ENCODE measurements around the gene NME9. TPM values are rescaled to one million over a fixed set of nuclear protein-coding genes. Genes with fewer than 3 reads are reported as not detected.

The NME9 gene
- total and polyA plus RNA-seq, 4 donors: 0.08 to 0.39 TPM; not detected in 2

GRCh38 chr3:138284079-138284478 is 45.6 kb downstream of the NME9 start:
- H3K27ac ChIP-seq (ENCODE audit: low read depth in 1 of 2, low read length in 2 of 2): no peak overlapping the region
- no peaks in the 10 kb centered on the region for H3K27me3 ChIP-seq (ENCODE audit: control insufficient read depth in 4 of 4, insufficient read depth in 4 of 4, low read length in 3 of 4)
- H3K4me1 ChIP-seq (ENCODE audit: control insufficient read depth in 4 of 4, insufficient read depth in 4 of 4, low read length in 3 of 4): no peaks in the 10 kb centered on the region
- H3K9ac ChIP-seq (ENCODE audit: low read depth in 1 of 2, low read length in 2 of 2): no peak overlapping the region
- no peak overlapping the region for H3K4me3 ChIP-seq (ENCODE audit: low read depth in 1 of 3, low read length in 3 of 3)
- no peaks in the 10 kb centered on the region for H3K9me3 ChIP-seq (ENCODE audit: control insufficient read depth in 4 of 4, low read length in 3 of 4)
- peaks cover 4 to 38% (median 24%) of the 10 kb centered on the region in 4 donors for H3K36me3 ChIP-seq (ENCODE audit: control insufficient read depth in 4 of 4, insufficient read depth in 3 of 4, low read depth in 1 of 4, low read length in 3 of 4)
- no peak for TF ChIP-seq HNF4A (conservative IDR thresholded peaks at IDR 0.05)
- no peak for TF ChIP-seq JUND (IDR thresholded peaks at IDR 0.05)
- TF ChIP-seq GABPA (IDR thresholded peaks at IDR 0.05 in 1 of 2, conservative IDR thresholded peaks at IDR 0.05 in 1 of 2): no peak
- TF ChIP-seq RXRA (IDR thresholded peaks at IDR 0.05): no peak
- no peak for TF ChIP-seq ZBTB33 (IDR thresholded peaks at IDR 0.05)
- TF ChIP-seq MAX (IDR thresholded peaks at IDR 0.05): no peak
- TF ChIP-seq NR2F2 (IDR thresholded peaks at IDR 0.05): no peak
- no peak for TF ChIP-seq FOXA2 (IDR thresholded peaks at IDR 0.05)
- TF ChIP-seq RAD21 (IDR thresholded peaks at IDR 0.05): no peak
- TF ChIP-seq ATF3 (IDR thresholded peaks at IDR 0.05): no peak
- TF ChIP-seq TAF1 (conservative IDR thresholded peaks at IDR 0.05): no peak
- DNase-seq (ENCODE audit: low spot score): no peak
- 100% methylated on average over 1 of the region's 1 CpG for WGBS

GRCh38 chr3:138282836-138283235 is 46.8 kb downstream of the NME9 start:
- Histone ChIP-seq H3K4me1 (ENCODE audit: control insufficient read depth in 4 of 4, insufficient read depth in 4 of 4, low read length in 3 of 4) (no peaks in the 10 kb centered on the region), H3K9ac (ENCODE audit: low read depth in 1 of 2, low read length in 2 of 2) (no peak overlapping the region), H3K27me3 (ENCODE audit: control insufficient read depth in 4 of 4, insufficient read depth in 4 of 4, low read length in 3 of 4) (no peaks in the 10 kb centered on the region), H3K27ac (ENCODE audit: low read depth in 1 of 2, low read length in 2 of 2) (no peak overlapping the region), H3K9me3 (ENCODE audit: control insufficient read depth in 4 of 4, low read length in 3 of 4) (no peaks in the 10 kb centered on the region), H3K36me3 (ENCODE audit: control insufficient read depth in 4 of 4, insufficient read depth in 3 of 4, low read depth in 1 of 4, low read length in 3 of 4) (peaks cover 4 to 32% (median 21%) of the 10 kb centered on the region in 4 donors), H3K4me3 (ENCODE audit: low read depth in 1 of 3, low read length in 3 of 3) (no peak overlapping the region)
- over 99% methylated on average over 2 of the region's 2 CpGs for WGBS
- TF ChIP-seq ATF3 (IDR thresholded peaks at IDR 0.05) (no peak), RAD21 (IDR thresholded peaks at IDR 0.05) (no peak), TAF1 (conservative IDR thresholded peaks at IDR 0.05) (no peak), REST (IDR thresholded peaks at IDR 0.05) (no peak), GABPA (IDR thresholded peaks at IDR 0.05 in 1 of 2, conservative IDR thresholded peaks at IDR 0.05 in 1 of 2) (no peak), YY1 (IDR thresholded peaks at IDR 0.05) (no peak), RXRA (IDR thresholded peaks at IDR 0.05) (no peak), FOXA2 (IDR thresholded peaks at IDR 0.05) (no peak), SP1 (IDR thresholded peaks at IDR 0.05) (no peak), ZBTB33 (IDR thresholded peaks at IDR 0.05) (no peak), CTCF (IDR thresholded peaks at IDR 0.05; ENCODE audit: low read depth, low read length, missing input control) (no peak), EGR1 (IDR thresholded peaks at IDR 0.05; ENCODE audit: low read depth in 2 of 2) (no peak), HNF4G (IDR thresholded peaks at IDR 0.05) (no peak)
- DNase-seq (ENCODE audit: low spot score): no peak

Data from liver (tissue), 9 donors.